Smooth muscle cell (in vitro differentiated cells): ENCODE data around the gene NFATC2IP. TPM values are rescaled to one million over a fixed set of nuclear protein-coding genes. Genes with fewer than 3 reads are reported as not detected.

Experiments used
- DNase-seq: peaks from one replicate; lab custom pipeline; 2025; ENCODE audit not compliant: unreplicated experiment; lab: John Stamatoyannopoulos, UW
- H2AFZ ChIP-seq: fragments of 200-600 bp; sonication (generic); 2 replicates; pipeline ENCODE4 v1.6.0; 2016; ENCODE audit warnings: antibody characterized with exemption, low read depth, mild to moderate bottlenecking
- H3F3A ChIP-seq: fragments of 200-600 bp; sonication (generic); 2 replicates; pipeline ENCODE4 v1.6.0; 2017; ENCODE audit warnings: antibody characterized with exemption, low read depth
- H3K27ac ChIP-seq: fragments of 200-600 bp; sonication (generic); 2 replicates; pipeline ENCODE4 v1.5.1; 2016; ENCODE audit warnings: low read depth, mild to moderate bottlenecking
- H3K27me3 ChIP-seq: fragments of 200-600 bp; sonication (generic); 2 replicates; pipeline ENCODE4 v1.6.1; 2016; ENCODE audit warnings: low read depth, mild to moderate bottlenecking
- H3K36me3 ChIP-seq: fragments of 200-600 bp; sonication (generic); 2 replicates; pipeline ENCODE4 v1.5.1; 2016; ENCODE audit warnings: low read depth
- H3K4me1 ChIP-seq: fragments of 200-600 bp; sonication (generic); 2 replicates; pipeline ENCODE4 v1.5.1; 2016; ENCODE audit warnings: low read depth
- H3K4me2 ChIP-seq: fragments of 200-600 bp; sonication (generic); 2 replicates; pipeline ENCODE4 v1.6.0; 2016; ENCODE audit warnings: mild to moderate bottlenecking
- H3K4me3 ChIP-seq: fragments of 200-600 bp; sonication (generic); 2 replicates; pipeline ENCODE4 v1.5.1; 2016; ENCODE audit warnings: mild to moderate bottlenecking
- H3K79me2 ChIP-seq: fragments of 200-600 bp; sonication (generic); 2 replicates; pipeline ENCODE4 v1.6.0; 2016; ENCODE audit warnings: low read depth, mild to moderate bottlenecking
- H3K9ac ChIP-seq: fragments of 200-600 bp; sonication (generic); 2 replicates; pipeline ENCODE4 v1.6.0; 2016; ENCODE audit warnings: low read depth
- H3K9me3 ChIP-seq: fragments of 200-600 bp; sonication (generic); replicated peaks from 2 replicates; pipeline ENCODE4 v1.5.1; 2016; ENCODE audit warnings: low read depth
- H4K20me1 ChIP-seq: fragments of 200-600 bp; sonication (generic); 2 replicates; pipeline ENCODE4 v1.6.0; 2016; ENCODE audit warnings: low read depth
- CTCF ChIP-seq: fragments of 200-600 bp; sonication (generic); IDR thresholded peaks from 2 replicates; pipeline ENCODE4 v1.5.1; 2017; ENCODE audit warnings: borderline replicate concordance, mild to moderate bottlenecking, antibody characterized with exemption; ENCODE audit not compliant: insufficient read depth, poor library complexity, severe bottlenecking
- WGBS: methylation state at CpG from one replicate; pipeline ENCODE4 v1.1.7; 2016; ENCODE audit warnings: low lambda C conversion rate; 5-methylcytosine and 5-hydroxymethylcytosine counted together
- polyA plus RNA-seq: library from polyadenylated mRNA; unstranded; fragments of >200 nt; fragmentation: Nextera tagmentation; extraction: Ambion mirVana; gene quantifications from 2 replicates; pipeline ENCODE4 v1.2.1, GENCODE V29; 2016
- total RNA-seq: library from RNA; depleted of rRNA; stranded (reverse); fragments of >200 nt; gene quantifications from 2 replicates; pipeline ENCODE4 v1.2.3, GENCODE V29; 2014

Gene NFATC2IP
- total and polyA plus RNA-seq, 2 experiments from 2014 or later: 13.1 to 19.0 TPM

DNA sequence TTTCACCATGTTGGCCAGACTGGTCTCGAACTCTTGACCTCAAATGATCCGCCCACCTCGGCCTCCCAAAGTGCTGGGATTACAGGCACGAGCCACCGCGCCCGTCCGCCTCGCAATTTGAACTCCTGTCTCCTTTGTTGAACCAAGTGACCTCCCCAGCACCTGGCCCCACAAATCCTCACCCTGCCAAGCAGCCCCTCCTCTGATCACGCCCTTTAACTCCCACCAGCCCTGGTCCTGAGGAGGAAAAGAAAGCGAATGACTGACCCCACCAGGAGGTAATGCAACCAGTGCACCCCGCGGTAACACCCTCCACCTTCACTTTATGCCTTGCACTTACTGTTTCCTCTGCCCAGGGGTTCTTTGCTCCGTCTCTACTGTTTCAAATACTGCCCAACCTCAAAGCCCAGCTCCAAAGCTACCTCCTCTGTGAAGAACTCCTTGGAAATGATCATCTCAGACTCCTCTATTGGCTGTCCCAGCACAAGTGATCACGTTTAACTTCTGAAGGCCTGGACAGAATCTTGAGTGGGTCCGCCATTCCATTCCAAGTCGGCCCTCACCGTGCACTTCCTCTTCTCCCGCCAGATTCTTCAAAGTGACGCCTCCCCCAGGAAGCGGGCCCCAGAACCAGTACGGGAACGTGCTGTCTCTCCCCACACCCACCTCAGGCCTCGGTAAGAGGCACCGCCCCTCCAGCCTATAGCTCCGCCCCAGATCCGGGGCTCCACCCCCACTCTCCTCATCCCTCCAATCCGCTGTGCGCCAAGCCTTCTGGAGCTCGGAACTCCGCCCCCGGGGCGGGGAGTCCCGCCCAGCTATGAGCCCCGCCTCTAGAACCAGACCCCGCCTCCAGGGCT lies 14.6 kb upstream of the NFATC2IP start:
- H2AFZ ChIP-seq: no peak overlapping the region
- no peaks in the 10 kb centered on the region for H3K27me3 ChIP-seq
- WGBS: 65% methylated on average over 36 of the region's 36 CpGs
- no peaks in the 10 kb centered on the region for H3K9me3 ChIP-seq
- H3K4me2 ChIP-seq: no peak overlapping the region
- H3K36me3 ChIP-seq: no peaks in the 10 kb centered on the region
- no peak for TF ChIP-seq CTCF
- H3F3A ChIP-seq: no peaks in the 10 kb centered on the region
- H3K4me1 ChIP-seq: peaks cover 1% of the 10 kb centered on the region
- H3K79me2 ChIP-seq: no peaks in the 10 kb centered on the region
- no peak overlapping the region for H3K27ac ChIP-seq
- no peak overlapping the region for H3K9ac ChIP-seq
- no peak overlapping the region for H3K4me3 ChIP-seq
- no peak for DNase-seq
- no peaks in the 10 kb centered on the region for H4K20me1 ChIP-seq

GRCh38 chr16:28936784-28937155 lies 14.0 kb upstream of the NFATC2IP start:
- no peaks in the 10 kb centered on the region for H3K36me3 ChIP-seq
- H3K4me1 ChIP-seq: no peaks in the 10 kb centered on the region
- no peak overlapping the region for H3K9ac ChIP-seq
- no peak overlapping the region for H2AFZ ChIP-seq
- H3K79me2 ChIP-seq: no peaks in the 10 kb centered on the region
- WGBS: 94% methylated on average over 26 of the region's 26 CpGs
- H4K20me1 ChIP-seq: no peaks in the 10 kb centered on the region
- no peak for TF ChIP-seq CTCF
- H3K4me3 ChIP-seq: no peak overlapping the region
- H3K4me2 ChIP-seq: no peak overlapping the region
- DNase-seq: no peak
- no peaks in the 10 kb centered on the region for H3K9me3 ChIP-seq
- H3K27me3 ChIP-seq: no peaks in the 10 kb centered on the region
- no peak overlapping the region for H3K27ac ChIP-seq
- H3F3A ChIP-seq: no peaks in the 10 kb centered on the region

DNA sequence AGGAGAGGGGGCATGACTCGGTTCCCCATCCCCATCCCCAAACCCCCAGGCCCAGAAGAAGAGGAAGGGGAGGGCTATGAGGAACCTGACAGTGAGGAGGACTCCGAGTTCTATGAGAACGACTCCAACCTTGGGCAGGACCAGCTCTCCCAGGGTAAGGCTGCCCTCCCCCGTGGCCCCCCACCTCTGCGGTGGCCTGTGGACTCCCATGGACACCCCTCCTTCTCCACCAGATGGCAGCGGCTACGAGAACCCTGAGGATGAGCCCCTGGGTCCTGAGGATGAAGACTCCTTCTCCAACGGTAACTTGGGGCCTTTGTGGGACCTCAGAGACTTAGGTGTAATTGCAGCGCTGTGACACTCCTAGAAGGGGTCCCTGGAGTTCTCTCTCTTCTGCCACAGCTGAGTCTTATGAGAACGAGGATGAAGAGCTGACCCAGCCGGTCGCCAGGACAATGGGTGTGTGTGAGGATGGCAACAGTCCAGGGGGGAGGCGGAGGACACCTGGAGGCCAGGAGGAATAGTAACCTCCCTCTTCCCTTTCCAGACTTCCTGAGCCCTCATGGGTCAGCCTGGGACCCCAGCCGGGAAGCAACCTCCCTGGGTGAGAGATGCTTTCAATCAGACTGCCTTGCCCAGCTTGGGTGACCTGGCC lies 13.4 kb upstream of the NFATC2IP start:
- H3K9ac ChIP-seq: no peak overlapping the region
- H3K36me3 ChIP-seq: no peaks in the 10 kb centered on the region
- H3K4me2 ChIP-seq: no peak overlapping the region
- no peak for TF ChIP-seq CTCF
- no peak overlapping the region for H3K4me3 ChIP-seq
- no peaks in the 10 kb centered on the region for H3K4me1 ChIP-seq
- no peaks in the 10 kb centered on the region for H3K79me2 ChIP-seq
- H2AFZ ChIP-seq: no peak overlapping the region
- WGBS: 92% methylated on average over 13 of the region's 14 CpGs
- no peaks in the 10 kb centered on the region for H4K20me1 ChIP-seq
- DNase-seq: no peak
- no peak overlapping the region for H3K27ac ChIP-seq
- no peaks in the 10 kb centered on the region for H3F3A ChIP-seq
- no peaks in the 10 kb centered on the region for H3K27me3 ChIP-seq
- H3K9me3 ChIP-seq: no peaks in the 10 kb centered on the region
